Vagina (tissue), 2 donors: ENCODE data around the gene SLC5A10.

Source experiments
- CTCF ChIP-seq, 3 experiments: fragments of 450-650 bp in 2 of 3; fragments of 200-600 bp in 1 of 3; sonication (generic) in 1 of 3; IDR thresholded peaks; one replicate each; pipeline ENCODE4 v1.5.1; 2017 to 2019; ENCODE audit warnings: antibody characterized with exemption in 3 of 3, mild to moderate bottlenecking in 2 of 3, moderate library complexity in 2 of 3
- POLR2A ChIP-seq, 2 donors: fragments of 450-650 bp; IDR thresholded peaks; one replicate each; pipeline ENCODE4 v1.6.1; 2017; ENCODE audit warnings: antibody characterized with exemption in 2 of 2, mild to moderate bottlenecking in 2 of 2, moderate library complexity in 2 of 2
- POLR2AphosphoS5 ChIP-seq, 2 donors: sonication (generic); formaldehyde crosslinking; IDR thresholded peaks; one replicate each; pipeline ENCODE4 v1.9.0; 2017; ENCODE audit warnings: antibody characterized with exemption in 2 of 2, mild to moderate bottlenecking in 2 of 2, low read depth in 1 of 2; ENCODE audit not compliant: insufficient read depth in 1 of 2

GRCh38 chr17:18978050-18978449, 26.1 kb downstream of the SLC5A10 start:
- TF ChIP-seq CTCF (IDR thresholded peaks at IDR 0.05) = no peak
- no peak for TF ChIP-seq POLR2AphosphoS5 (IDR thresholded peaks at IDR 0.05; ENCODE audit: insufficient read depth in 1 of 2, low read depth in 1 of 2)
- TF ChIP-seq POLR2A (IDR thresholded peaks at IDR 0.05) = no peak
